ENCODE data around the gene MAP7D3.

DNA sequence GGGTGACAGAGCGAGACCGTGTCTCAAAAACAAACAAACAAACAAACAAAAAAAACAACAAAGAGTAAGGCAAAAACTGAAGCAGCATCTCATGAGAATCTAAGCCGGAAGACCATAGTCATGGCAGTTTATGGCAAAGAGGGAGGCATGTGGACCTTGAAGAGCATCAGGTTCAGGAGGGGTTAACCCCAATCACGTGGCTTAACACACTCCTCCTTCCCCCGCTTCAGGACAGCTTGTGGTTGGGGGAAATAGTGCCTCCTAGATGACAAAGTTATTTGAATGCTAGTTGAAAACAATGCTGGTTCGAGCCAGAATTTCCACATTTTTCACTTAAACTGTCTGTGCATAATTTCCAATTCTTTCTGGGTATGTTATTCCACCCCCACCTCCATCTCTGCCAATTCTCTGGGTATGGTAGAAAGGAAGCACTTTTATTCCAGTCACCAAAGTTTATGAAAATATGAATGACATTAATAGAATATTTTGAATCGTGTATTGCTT, 11.7 kb upstream of the MAP7D3 start:
- TF ChIP-seq ZNF274 (IDR thresholded peaks at IDR 0.05; ENCODE audit: low read length), result no peak
- no peak for TF ChIP-seq ZNF274 (tag by site-specific recombination; IDR thresholded peaks at IDR 0.05; ENCODE audit: borderline replicate concordance)
- TF ChIP-seq, protein P1, sequence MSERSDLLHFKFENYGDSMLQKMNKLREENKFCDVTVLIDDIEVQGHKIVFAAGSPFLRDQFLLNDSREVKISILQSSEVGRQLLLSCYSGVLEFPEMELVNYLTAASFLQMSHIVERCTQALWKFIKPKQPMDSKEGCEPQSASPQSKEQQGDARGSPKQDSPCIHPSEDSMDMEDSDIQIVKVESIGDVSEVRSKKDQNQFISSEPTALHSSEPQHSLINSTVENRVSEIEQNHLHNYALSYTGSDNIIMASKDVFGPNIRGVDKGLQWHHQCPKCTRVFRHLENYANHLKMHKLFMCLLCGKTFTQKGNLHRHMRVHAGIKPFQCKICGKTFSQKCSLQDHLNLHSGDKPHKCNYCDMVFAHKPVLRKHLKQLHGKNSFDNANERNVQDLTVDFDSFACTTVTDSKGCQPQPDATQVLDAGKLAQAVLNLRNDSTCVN (tag by site-specific recombination; optimal IDR thresholded peaks at IDR 0.05), result no peak
- TF ChIP-seq HOXA7 (CRISPR knock-in tag; IDR thresholded peaks at IDR 0.05; ENCODE audit: borderline replicate concordance), result no peak
- TF ChIP-seq, protein P2, sequence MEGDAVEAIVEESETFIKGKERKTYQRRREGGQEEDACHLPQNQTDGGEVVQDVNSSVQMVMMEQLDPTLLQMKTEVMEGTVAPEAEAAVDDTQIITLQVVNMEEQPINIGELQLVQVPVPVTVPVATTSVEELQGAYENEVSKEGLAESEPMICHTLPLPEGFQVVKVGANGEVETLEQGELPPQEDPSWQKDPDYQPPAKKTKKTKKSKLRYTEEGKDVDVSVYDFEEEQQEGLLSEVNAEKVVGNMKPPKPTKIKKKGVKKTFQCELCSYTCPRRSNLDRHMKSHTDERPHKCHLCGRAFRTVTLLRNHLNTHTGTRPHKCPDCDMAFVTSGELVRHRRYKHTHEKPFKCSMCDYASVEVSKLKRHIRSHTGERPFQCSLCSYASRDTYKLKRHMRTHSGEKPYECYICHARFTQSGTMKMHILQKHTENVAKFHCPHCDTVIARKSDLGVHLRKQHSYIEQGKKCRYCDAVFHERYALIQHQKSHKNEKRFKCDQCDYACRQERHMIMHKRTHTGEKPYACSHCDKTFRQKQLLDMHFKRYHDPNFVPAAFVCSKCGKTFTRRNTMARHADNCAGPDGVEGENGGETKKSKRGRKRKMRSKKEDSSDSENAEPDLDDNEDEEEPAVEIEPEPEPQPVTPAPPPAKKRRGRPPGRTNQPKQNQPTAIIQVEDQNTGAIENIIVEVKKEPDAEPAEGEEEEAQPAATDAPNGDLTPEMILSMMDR (tag by site-specific recombination; IDR thresholded peaks at IDR 0.05), result no peak
- TF ChIP-seq ZNF10 (tag by site-specific recombination; IDR thresholded peaks at IDR 0.05), result no peak
- no peak for TF ChIP-seq ZNF24 (tag by site-specific recombination; IDR thresholded peaks at IDR 0.05)

Measured in HEK293 (cell line).